ENCODE data around the gene SLC6A13.

- no peak for TF ChIP-seq EZH2 (IDR thresholded peaks at IDR 0.05; ENCODE audit: low read length, unreplicated experiment)
- TF ChIP-seq CTCF (conservative IDR thresholded peaks at IDR 0.05; ENCODE audit: low read depth, low read length): no peak
- TF ChIP-seq EZH2phosphoT487 (IDR thresholded peaks at IDR 0.05; ENCODE audit: borderline replicate concordance, low read length): no peak
Measured at GRCh38 chr12:243381-243780, 19.3 kb downstream of the SLC6A13 start.

Data from PC-3 (cell line).